HEK293 (cell line): ENCODE data around the gene EED.

Source experiments
- CTCF ChIA-PET: fragments of 350-600 bp; formaldehyde crosslinking; extraction: SDS; loops from one replicate; lab custom pipeline; 2021; ENCODE audit warnings: antibody characterized with exemption; lab: Yijun Ruan, JAX
- POLR2A ChIA-PET: fragments of 300-600 bp; formaldehyde crosslinking; extraction: SDS; loops from one replicate; lab custom pipeline; 2020; ENCODE audit warnings: antibody characterized with exemption, inconsistent platforms; lab: Yijun Ruan, JAX
- H3K27ac ChIP-seq: fragments of 200-500 bp; sonication (Bioruptor generic); 2 replicates; pipeline ENCODE4 v1.5.1; 2014; ENCODE audit warnings: low read depth, low read length, control low read depth, inconsistent platforms; ENCODE audit errors: extremely low read depth
- H3K36me3 ChIP-seq, 2 experiments: fragments of 200-500 bp in 1 of 2; sonication (Bioruptor generic) in 1 of 2; 1 replicate in 1 of 2; 2 replicates in 1 of 2; pipeline ENCODE4 v1.5.1; 2014 to 2017; ENCODE audit warnings: inconsistent platforms in 2 of 2, low read length in 2 of 2; ENCODE audit not compliant: control insufficient read depth in 2 of 2, insufficient read depth in 1 of 2
- H3K4me1 ChIP-seq: fragments of 200-500 bp; sonication (Bioruptor generic); 2 replicates; pipeline ENCODE4 v1.5.1; 2014; ENCODE audit warnings: mild to moderate bottlenecking, low read length, inconsistent platforms; ENCODE audit not compliant: control insufficient read depth, insufficient read depth
- H3K4me3 ChIP-seq: 2 replicates; pipeline ENCODE4 v1.5.1; 2011; ENCODE audit warnings: low read depth, mild to moderate bottlenecking, control low read depth, low read length, moderate library complexity
- H3K9me3 ChIP-seq: fragments of 200-500 bp; sonication (Bioruptor generic); 2 replicates; pipeline ENCODE4 v1.5.1; 2014; ENCODE audit warnings: low read depth, low read length, inconsistent platforms; ENCODE audit not compliant: control insufficient read depth, insufficient read depth
- EGR2 ChIP-seq: fragments of 450-650 bp; formaldehyde crosslinking; IDR thresholded peaks from 2 replicates; pipeline ENCODE4 v1.5.1; 2016; ENCODE audit warnings: low read depth, missing biosample characterization, missing genetic modification characterization
- GLIS1 ChIP-seq: fragments of 450-650 bp; formaldehyde crosslinking; IDR thresholded peaks from 2 replicates; pipeline ENCODE4 v1.5.1; 2016; ENCODE audit warnings: missing biosample characterization, missing genetic modification characterization
- HOXC10 ChIP-seq: sonication (generic); formaldehyde crosslinking; IDR thresholded peaks from 2 replicates; pipeline ENCODE4 v1.8.1; 2023; ENCODE audit warnings: mild to moderate bottlenecking, missing genetic modification reagents
- KLF8 ChIP-seq: fragments of 450-650 bp; formaldehyde crosslinking; IDR thresholded peaks from 2 replicates; pipeline ENCODE4 v1.5.1; 2016; ENCODE audit warnings: missing biosample characterization, missing genetic modification characterization
- OVOL3 ChIP-seq: fragments of 450-650 bp; formaldehyde crosslinking; IDR thresholded peaks from 2 replicates; pipeline ENCODE4 v1.5.1; 2016; ENCODE audit warnings: missing biosample characterization, missing genetic modification characterization
- PRDM1 ChIP-seq: fragments of 450-650 bp; formaldehyde crosslinking; IDR thresholded peaks from 2 replicates; pipeline ENCODE4; 2016; ENCODE audit warnings: missing biosample characterization, missing genetic modification characterization
- REPIN1 ChIP-seq: fragments of 450-650 bp; formaldehyde crosslinking; IDR thresholded peaks from 2 replicates; pipeline ENCODE4 v1.5.1; 2017; ENCODE audit warnings: missing biosample characterization, missing genetic modification characterization, low read depth
- SP7 ChIP-seq: fragments of 450-650 bp; formaldehyde crosslinking; IDR thresholded peaks from 2 replicates; pipeline ENCODE4 v1.5.1; 2016; ENCODE audit warnings: missing biosample characterization, missing genetic modification characterization
- YY1 ChIP-seq: fragments of 450-650 bp; formaldehyde crosslinking; IDR thresholded peaks from 2 replicates; pipeline ENCODE4 v1.5.1; 2018; ENCODE audit warnings: missing biosample characterization, missing genetic modification characterization
- ZEB2 ChIP-seq: fragments of 450-650 bp; formaldehyde crosslinking; IDR thresholded peaks from 2 replicates; pipeline ENCODE4 v1.5.1; 2016; ENCODE audit warnings: missing biosample characterization, missing genetic modification characterization
- ZFP41 ChIP-seq: fragments of 450-650 bp; formaldehyde crosslinking; IDR thresholded peaks from 2 replicates; pipeline ENCODE4 v1.5.1; 2016; ENCODE audit warnings: missing biosample characterization, missing genetic modification characterization, borderline replicate concordance
- ZNF169 ChIP-seq: fragments of 450-650 bp; formaldehyde crosslinking; IDR thresholded peaks from 2 replicates; pipeline ENCODE4 v1.5.1; 2016; ENCODE audit warnings: missing biosample characterization, missing genetic modification characterization
- ZNF174 ChIP-seq: fragments of 450-650 bp; formaldehyde crosslinking; IDR thresholded peaks from 2 replicates; pipeline ENCODE4 v1.5.0; 2017; ENCODE audit warnings: missing biosample characterization, mild to moderate bottlenecking, missing genetic modification characterization
- ZNF202 ChIP-seq: fragments of 450-650 bp; formaldehyde crosslinking; IDR thresholded peaks from 2 replicates; pipeline ENCODE4 v1.5.1; 2016; ENCODE audit warnings: missing biosample characterization, missing genetic modification characterization, borderline replicate concordance
- ZNF266 ChIP-seq: fragments of 450-650 bp; formaldehyde crosslinking; IDR thresholded peaks from 2 replicates; pipeline ENCODE4 v1.5.1; 2016; ENCODE audit warnings: missing biosample characterization, missing genetic modification characterization, low read depth
- ZNF302 ChIP-seq: fragments of 450-650 bp; formaldehyde crosslinking; IDR thresholded peaks from 2 replicates; pipeline ENCODE4 v1.5.1; 2016; ENCODE audit warnings: missing biosample characterization, missing genetic modification characterization, low read depth
- ZNF354C ChIP-seq: fragments of 450-650 bp; formaldehyde crosslinking; IDR thresholded peaks from 2 replicates; pipeline ENCODE4 v1.5.1; 2016; ENCODE audit warnings: missing biosample characterization, missing genetic modification characterization, low read depth, borderline replicate concordance
- ZNF391 ChIP-seq: fragments of 450-650 bp; formaldehyde crosslinking; IDR thresholded peaks from 2 replicates; pipeline ENCODE4 v1.5.1; 2016; ENCODE audit warnings: low read depth, missing biosample characterization, missing genetic modification characterization, borderline replicate concordance
- ZNF433 ChIP-seq: fragments of 450-650 bp; formaldehyde crosslinking; IDR thresholded peaks from 2 replicates; pipeline ENCODE4 v1.5.1; 2016; ENCODE audit warnings: missing biosample characterization, missing genetic modification characterization, low read depth
- ZNF514 ChIP-seq: fragments of 450-650 bp; formaldehyde crosslinking; IDR thresholded peaks from 2 replicates; pipeline ENCODE4 v1.5.1; 2016; ENCODE audit warnings: missing biosample characterization, missing genetic modification characterization
- ZNF521 ChIP-seq: fragments of 450-650 bp; formaldehyde crosslinking; IDR thresholded peaks from 2 replicates; pipeline ENCODE4 v1.5.1; 2017; ENCODE audit warnings: missing biosample characterization, mild to moderate bottlenecking, missing genetic modification characterization
- ZNF585B ChIP-seq: fragments of 450-650 bp; formaldehyde crosslinking; IDR thresholded peaks from 2 replicates; pipeline ENCODE4 v1.5.1; 2016; ENCODE audit warnings: missing biosample characterization, missing genetic modification characterization
- ZNF600 ChIP-seq: fragments of 450-650 bp; formaldehyde crosslinking; IDR thresholded peaks from 2 replicates; pipeline ENCODE4 v1.5.1; 2016; ENCODE audit warnings: missing biosample characterization, missing genetic modification characterization
- ZNF670 ChIP-seq: fragments of 450-650 bp; formaldehyde crosslinking; IDR thresholded peaks from 2 replicates; pipeline ENCODE4 v1.5.1; 2016; ENCODE audit warnings: missing biosample characterization, missing genetic modification characterization, low read depth
- ZNF791 ChIP-seq: fragments of 450-650 bp; formaldehyde crosslinking; IDR thresholded peaks from 2 replicates; pipeline ENCODE4 v1.5.1; 2016; ENCODE audit warnings: missing biosample characterization, missing genetic modification characterization
- ZNF792 ChIP-seq: fragments of 450-650 bp; formaldehyde crosslinking; IDR thresholded peaks from 2 replicates; pipeline ENCODE4 v1.5.1; 2016; ENCODE audit warnings: missing biosample characterization, missing genetic modification characterization
- ZSCAN16 ChIP-seq: fragments of 450-650 bp; formaldehyde crosslinking; IDR thresholded peaks from 2 replicates; pipeline ENCODE4 v1.5.1; 2016; ENCODE audit warnings: missing biosample characterization, missing genetic modification characterization
- TF ChIP-seq, protein P1 (sequence below): fragments of 450-650 bp; formaldehyde crosslinking; IDR thresholded peaks from 2 replicates; pipeline ENCODE4 v1.5.1; 2016; ENCODE audit warnings: missing biosample characterization, missing genetic modification characterization
- TF ChIP-seq, protein P2 (sequence below): fragments of 450-650 bp; formaldehyde crosslinking; IDR thresholded peaks from 2 replicates; pipeline ENCODE4 v1.5.1; 2016; ENCODE audit warnings: missing biosample characterization, missing genetic modification characterization
- TF ChIP-seq, protein P3 (sequence below): fragments of 450-650 bp; formaldehyde crosslinking; IDR thresholded peaks from 2 replicates; pipeline ENCODE4 v1.5.1; 2016; ENCODE audit warnings: missing biosample characterization, missing genetic modification characterization
- TF ChIP-seq, protein P4 (sequence below): fragments of 450-650 bp; formaldehyde crosslinking; IDR thresholded peaks from 2 replicates; pipeline ENCODE4 v1.5.1; 2016; ENCODE audit warnings: missing biosample characterization, missing genetic modification characterization

The EED gene, protein sequence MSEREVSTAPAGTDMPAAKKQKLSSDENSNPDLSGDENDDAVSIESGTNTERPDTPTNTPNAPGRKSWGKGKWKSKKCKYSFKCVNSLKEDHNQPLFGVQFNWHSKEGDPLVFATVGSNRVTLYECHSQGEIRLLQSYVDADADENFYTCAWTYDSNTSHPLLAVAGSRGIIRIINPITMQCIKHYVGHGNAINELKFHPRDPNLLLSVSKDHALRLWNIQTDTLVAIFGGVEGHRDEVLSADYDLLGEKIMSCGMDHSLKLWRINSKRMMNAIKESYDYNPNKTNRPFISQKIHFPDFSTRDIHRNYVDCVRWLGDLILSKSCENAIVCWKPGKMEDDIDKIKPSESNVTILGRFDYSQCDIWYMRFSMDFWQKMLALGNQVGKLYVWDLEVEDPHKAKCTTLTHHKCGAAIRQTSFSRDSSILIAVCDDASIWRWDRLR

DNA sequence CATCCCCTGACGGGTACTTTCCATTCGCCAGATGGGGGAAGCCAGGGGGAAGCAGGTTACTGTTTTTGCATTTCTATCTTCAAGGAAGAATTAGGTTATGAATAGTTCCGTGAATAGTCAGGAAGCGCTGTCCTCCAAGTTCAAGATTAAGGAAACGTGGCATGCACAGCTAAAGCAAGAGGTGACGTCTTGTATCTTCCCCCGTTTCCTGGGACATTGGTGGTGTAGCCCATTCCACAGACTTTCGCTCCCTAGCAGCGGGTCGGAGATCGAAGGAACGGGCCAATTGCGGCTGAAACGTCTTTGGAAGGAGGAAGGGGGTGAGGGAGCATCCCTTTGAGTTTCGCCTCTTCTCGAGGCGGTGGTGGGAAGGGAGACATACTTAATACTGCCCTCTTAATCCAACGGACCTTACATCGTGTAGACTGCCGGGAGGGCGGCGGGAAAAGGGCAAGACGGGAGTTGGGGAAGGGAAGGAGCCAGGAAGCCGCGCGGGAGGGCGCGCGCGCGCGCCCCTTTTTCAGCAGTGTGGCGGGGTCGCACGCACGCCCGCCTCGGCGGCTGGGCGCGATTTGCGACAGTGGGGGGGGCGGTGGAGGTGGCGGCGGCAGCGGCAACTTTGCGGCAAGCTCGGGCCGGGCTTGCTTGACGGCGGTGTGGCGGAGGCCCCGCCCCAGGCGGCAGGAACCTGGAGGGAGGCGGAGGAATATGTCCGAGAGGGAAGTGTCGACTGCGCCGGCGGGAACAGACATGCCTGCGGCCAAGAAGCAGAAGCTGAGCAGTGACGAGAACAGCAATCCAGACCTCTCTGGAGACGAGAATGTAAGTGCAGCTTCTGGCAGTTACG lies at the start of gene EED:
Gene EED (plus strand): TSS at position 232 of the 847 bp plus-strand sequence. CDS start 477 bp downstream, at position 709.
- CTCF ChIA-PET = interaction anchor here (0.7 to 1.1 kb wide), 4 partner anchors 8 to 128 kb away, joined by 3 to 5 read pairs (median 3); no protein-coding TSS in a partner anchor
- H3K4me1 ChIP-seq = no peaks in the 10 kb centered on the region; the same call in none of the 2 replicates
- TF ChIP-seq ZNF302 (tag by site-specific recombination) (no peak), ZNF585B (tag by site-specific recombination) (0 out of 2 replicates have a peak, but pooled peaks have one; percentile 6), SP7 (tag by site-specific recombination) (peak; percentile 65), ZNF791 (no peak), ZNF521 (no peak), YY1 (tag by site-specific recombination) (peak; percentile 30; the same call in 1 of the 2 replicates), EGR2 (tag by site-specific recombination) (no peak), ZFP41 (tag by site-specific recombination) (no peak), ZNF433 (tag by site-specific recombination) (no peak), ZNF514 (tag by site-specific recombination) (no peak), ZNF174 (tag by site-specific recombination) (no peak), GLIS1 (peak; percentile 77), ZSCAN16 (tag by site-specific recombination) (0 out of 2 replicates have a peak, but pooled peaks have one; percentile 33), ZNF391 (tag by site-specific recombination) (peak; percentile 33; the same call in 1 of the 2 replicates), ZEB2 (tag by site-specific recombination) (peak; percentile 59; the same call in 1 of the 2 replicates), ZNF600 (tag by site-specific recombination) (peak; percentile 84), REPIN1 (no peak), KLF8 (tag by site-specific recombination) (peak; percentile 70; the same call in 1 of the 2 replicates), ZNF266 (tag by site-specific recombination) (no peak), ZNF670 (tag by site-specific recombination) (no peak), ZNF354C (tag by site-specific recombination) (no peak), ZNF792 (tag by site-specific recombination) (no peak), PRDM1 (0 out of 2 replicates have a peak, but pooled peaks have one; percentile 30), HOXC10 (peak; percentile 54; the same call in 1 of the 2 replicates), ZNF202 (tag by site-specific recombination) (no peak), OVOL3 (tag by site-specific recombination) (no peak), ZNF169 (tag by site-specific recombination) (no peak)
- TF ChIP-seq, protein P1, sequence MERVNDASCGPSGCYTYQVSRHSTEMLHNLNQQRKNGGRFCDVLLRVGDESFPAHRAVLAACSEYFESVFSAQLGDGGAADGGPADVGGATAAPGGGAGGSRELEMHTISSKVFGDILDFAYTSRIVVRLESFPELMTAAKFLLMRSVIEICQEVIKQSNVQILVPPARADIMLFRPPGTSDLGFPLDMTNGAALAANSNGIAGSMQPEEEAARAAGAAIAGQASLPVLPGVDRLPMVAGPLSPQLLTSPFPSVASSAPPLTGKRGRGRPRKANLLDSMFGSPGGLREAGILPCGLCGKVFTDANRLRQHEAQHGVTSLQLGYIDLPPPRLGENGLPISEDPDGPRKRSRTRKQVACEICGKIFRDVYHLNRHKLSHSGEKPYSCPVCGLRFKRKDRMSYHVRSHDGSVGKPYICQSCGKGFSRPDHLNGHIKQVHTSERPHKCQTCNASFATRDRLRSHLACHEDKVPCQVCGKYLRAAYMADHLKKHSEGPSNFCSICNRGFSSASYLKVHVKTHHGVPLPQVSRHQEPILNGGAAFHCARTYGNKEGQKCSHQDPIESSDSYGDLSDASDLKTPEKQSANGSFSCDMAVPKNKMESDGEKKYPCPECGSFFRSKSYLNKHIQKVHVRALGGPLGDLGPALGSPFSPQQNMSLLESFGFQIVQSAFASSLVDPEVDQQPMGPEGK (tag by site-specific recombination) = peak; percentile 56; the same call in 1 of the 2 replicates
- TF ChIP-seq, protein P2, sequence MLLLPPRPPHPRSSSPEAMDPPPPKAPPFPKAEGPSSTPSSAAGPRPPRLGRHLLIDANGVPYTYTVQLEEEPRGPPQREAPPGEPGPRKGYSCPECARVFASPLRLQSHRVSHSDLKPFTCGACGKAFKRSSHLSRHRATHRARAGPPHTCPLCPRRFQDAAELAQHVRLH = no peak
- TF ChIP-seq, protein P3, sequence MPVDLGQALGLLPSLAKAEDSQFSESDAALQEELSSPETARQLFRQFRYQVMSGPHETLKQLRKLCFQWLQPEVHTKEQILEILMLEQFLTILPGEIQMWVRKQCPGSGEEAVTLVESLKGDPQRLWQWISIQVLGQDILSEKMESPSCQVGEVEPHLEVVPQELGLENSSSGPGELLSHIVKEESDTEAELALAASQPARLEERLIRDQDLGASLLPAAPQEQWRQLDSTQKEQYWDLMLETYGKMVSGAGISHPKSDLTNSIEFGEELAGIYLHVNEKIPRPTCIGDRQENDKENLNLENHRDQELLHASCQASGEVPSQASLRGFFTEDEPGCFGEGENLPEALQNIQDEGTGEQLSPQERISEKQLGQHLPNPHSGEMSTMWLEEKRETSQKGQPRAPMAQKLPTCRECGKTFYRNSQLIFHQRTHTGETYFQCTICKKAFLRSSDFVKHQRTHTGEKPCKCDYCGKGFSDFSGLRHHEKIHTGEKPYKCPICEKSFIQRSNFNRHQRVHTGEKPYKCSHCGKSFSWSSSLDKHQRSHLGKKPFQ (tag by site-specific recombination) = no peak
- TF ChIP-seq, protein P4, sequence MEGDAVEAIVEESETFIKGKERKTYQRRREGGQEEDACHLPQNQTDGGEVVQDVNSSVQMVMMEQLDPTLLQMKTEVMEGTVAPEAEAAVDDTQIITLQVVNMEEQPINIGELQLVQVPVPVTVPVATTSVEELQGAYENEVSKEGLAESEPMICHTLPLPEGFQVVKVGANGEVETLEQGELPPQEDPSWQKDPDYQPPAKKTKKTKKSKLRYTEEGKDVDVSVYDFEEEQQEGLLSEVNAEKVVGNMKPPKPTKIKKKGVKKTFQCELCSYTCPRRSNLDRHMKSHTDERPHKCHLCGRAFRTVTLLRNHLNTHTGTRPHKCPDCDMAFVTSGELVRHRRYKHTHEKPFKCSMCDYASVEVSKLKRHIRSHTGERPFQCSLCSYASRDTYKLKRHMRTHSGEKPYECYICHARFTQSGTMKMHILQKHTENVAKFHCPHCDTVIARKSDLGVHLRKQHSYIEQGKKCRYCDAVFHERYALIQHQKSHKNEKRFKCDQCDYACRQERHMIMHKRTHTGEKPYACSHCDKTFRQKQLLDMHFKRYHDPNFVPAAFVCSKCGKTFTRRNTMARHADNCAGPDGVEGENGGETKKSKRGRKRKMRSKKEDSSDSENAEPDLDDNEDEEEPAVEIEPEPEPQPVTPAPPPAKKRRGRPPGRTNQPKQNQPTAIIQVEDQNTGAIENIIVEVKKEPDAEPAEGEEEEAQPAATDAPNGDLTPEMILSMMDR (tag by site-specific recombination) = peak; percentile 44; the same call in 1 of the 2 replicates

More for the DNA sequence above, at the start of gene EED:
- POLR2A ChIA-PET = interaction anchor here (0.6 to 2.5 kb wide), 10 partner anchors 11 to 598 kb away, joined by 3 to 13 read pairs (median 4); partner anchors contain the start of genes HIKESHI and PICALM
- Histone ChIP-seq H3K36me3 (no peaks in the 10 kb centered on the region), H3K4me3 (peak within 1 kb of the TSS; percentile 87), H3K9me3 (no peaks in the 10 kb centered on the region), H3K27ac (peak within 1 kb of the TSS; percentile 84)
